GM19193 (cell line): Measurements from ENCODE around the gene ABHD5.

Experiments used
- POLR2A ChIP-seq: IDR thresholded peaks from 4 replicates; pipeline ENCODE4 v1.6.1; 2011; ENCODE audit not compliant: insufficient read depth, insufficient read length; ENCODE audit errors: extremely low read depth

Gene ABHD5

GRCh38 chr3:43773273-43774094 is 82.7 kb downstream of the ABHD5 start:
- no peak for TF ChIP-seq POLR2A

GRCh38 chr3:43774799-43775198 is 84.1 kb downstream of the ABHD5 start:
- no peak for TF ChIP-seq POLR2A

GRCh38 chr3:43776101-43776500 is 85.4 kb downstream of the ABHD5 start:
- TF ChIP-seq POLR2A, result no peak

- TF ChIP-seq POLR2A, result no peak
Observed at GRCh38 chr3:43779850-43780249, 89.1 kb downstream of the ABHD5 start.

- no peak for TF ChIP-seq POLR2A
Observed at GRCh38 chr3:43782541-43782940, 91.8 kb downstream of the ABHD5 start.
